AG04449 (cell line): ENCODE results near the gene DSG2.

Experiments used
- CTCF ChIA-PET: fragments of 350-600 bp; formaldehyde crosslinking; extraction: SDS; loops from one replicate; lab custom pipeline; 2021; ENCODE audit warnings: antibody characterized with exemption; lab: Yijun Ruan, JAX
- POLR2A ChIA-PET: fragments of 400-600, 350-600 bp; formaldehyde crosslinking; extraction: SDS; loops from one replicate; lab custom pipeline; 2020; ENCODE audit warnings: antibody characterized with exemption, inconsistent platforms; lab: Yijun Ruan, JAX
- DNase-seq: peaks from one replicate; pipeline ENCODE4 v3.0.0-alpha.2; 2010; ENCODE audit warnings: low read depth, low spot score
- H3K4me3 ChIP-seq: 2 replicates; pipeline ENCODE4 v1.5.1; 2011; ENCODE audit warnings: low read depth, mild to moderate bottlenecking, control low read depth, low read length
- CTCF ChIP-seq: IDR thresholded peaks from one replicate; pipeline ENCODE4 v1.5.1; 2011; ENCODE audit warnings: mild to moderate bottlenecking, moderate library complexity, low read length, control low read depth, inconsistent platforms; ENCODE audit not compliant: insufficient read depth; ENCODE audit errors: missing control alignments

DSG2 gene

GRCh38 chr18:31557446-31557845, 59.5 kb downstream of the DSG2 start:
- no peak for DNase-seq
- no peak overlapping the region for H3K4me3 ChIP-seq
- ChIA-PET POLR2A (no interaction called here), CTCF (interaction anchor here (2.0 to 2.9 kb wide), 3 partner anchors 165 to 419 kb away, joined by 6 to 21 read pairs (median 15); no protein-coding TSS in a partner anchor)
- TF ChIP-seq CTCF, result no peak

- no peak overlapping the region for H3K4me3 ChIP-seq
- ChIA-PET CTCF (no interaction called here), POLR2A (no interaction called here)
- no peak for DNase-seq
- TF ChIP-seq CTCF, result no peak
These were observed 60.6 kb downstream of the DSG2 start for GRCh38 chr18:31558567-31558966.

GRCh38 chr18:31562726-31563125, 64.7 kb downstream of the DSG2 start:
- ChIA-PET POLR2A (no interaction called here), CTCF (interaction anchor here (1.2 kb wide), 1 partner anchor 25 kb away, joined by 3 read pairs; no protein-coding TSS in a partner anchor)
- DNase-seq, result no peak
- H3K4me3 ChIP-seq, result no peak overlapping the region
- no peak for TF ChIP-seq CTCF

- ChIA-PET CTCF (no interaction called here), POLR2A (no interaction called here)
- no peak for TF ChIP-seq CTCF
- DNase-seq, result no peak
- no peak overlapping the region for H3K4me3 ChIP-seq
These were observed 65.8 kb downstream of the DSG2 start for GRCh38 chr18:31563778-31564177.

- H3K4me3 ChIP-seq, result no peak overlapping the region
- ChIA-PET CTCF (no interaction called here), POLR2A (no interaction called here)
- TF ChIP-seq CTCF, result no peak
- DNase-seq, result no peak
These were observed 67.4 kb downstream of the DSG2 start for GRCh38 chr18:31565345-31565744.

- DNase-seq, result no peak
- no peak overlapping the region for H3K4me3 ChIP-seq
- CTCF ChIA-PET, result no interaction called here
- TF ChIP-seq CTCF, result no peak
- POLR2A ChIA-PET, result no interaction called here
These were observed 68.0 kb downstream of the DSG2 start for GRCh38 chr18:31565782-31566512.
